Ascending aorta (tissue), 2 donors: ENCODE results near the gene TAGLN. TPM values are rescaled to one million over a fixed set of nuclear protein-coding genes. Genes with fewer than 3 reads are reported as not detected.

ENCODE experiments used
- DNase-seq, 2 donors: peaks; one replicate each; pipeline ENCODE4 v3.0.0-alpha.2; 2019; ENCODE audit warnings: low spot score in 2 of 2
- H3K27ac ChIP-seq, 2 donors: fragments of 200-600 bp; sonication (generic); one replicate each; pipeline ENCODE4 v1.5.1; 2016 to 2017; ENCODE audit warnings: mild to moderate bottlenecking in 1 of 2
- H3K27me3 ChIP-seq: fragments of 200-600 bp; sonication (generic); one replicate; pipeline ENCODE4 v1.5.1; 2017
- H3K36me3 ChIP-seq, 2 donors: fragments of 200-600 bp; sonication (generic); one replicate each; pipeline ENCODE4 v1.5.1; 2016
- H3K4me1 ChIP-seq, 2 donors: fragments of 200-600 bp; sonication (generic); one replicate each; pipeline ENCODE4 v1.5.1; 2016 to 2017; ENCODE audit warnings: mild to moderate bottlenecking in 1 of 2
- H3K4me3 ChIP-seq, 2 donors: fragments of 200-600 bp; sonication (generic); one replicate each; pipeline ENCODE4 v1.5.1; 2016 to 2017; ENCODE audit warnings: mild to moderate bottlenecking in 1 of 2
- H3K9me3 ChIP-seq, 2 donors: fragments of 200-600 bp; sonication (generic); one replicate each; pipeline ENCODE4 v1.5.1; 2016
- CTCF ChIP-seq, 3 experiments: fragments of 200-600 bp in 2 of 3; fragments of 450-650 bp in 1 of 3; sonication (generic) in 2 of 3; IDR thresholded peaks; one replicate each; pipeline ENCODE4 v1.5.1; 2016 to 2019; ENCODE audit warnings: antibody characterized with exemption in 3 of 3, mild to moderate bottlenecking in 1 of 3, moderate library complexity in 1 of 3
- intact Hi-C: fragments of 100-400 bp; cut with DNase I; formaldehyde crosslinking; loops from one replicate; pipeline ENCODE4 v1.15.1; 2023
- total RNA-seq: library from RNA; depleted of rRNA; stranded (reverse); fragments of >200 nt; gene quantifications from one replicate; pipeline ENCODE4 v1.1.0, GENCODE V29; 2016

The TAGLN gene
- total RNA-seq, 1 donor from 2014 or later: 6,542 TPM

DNA sequence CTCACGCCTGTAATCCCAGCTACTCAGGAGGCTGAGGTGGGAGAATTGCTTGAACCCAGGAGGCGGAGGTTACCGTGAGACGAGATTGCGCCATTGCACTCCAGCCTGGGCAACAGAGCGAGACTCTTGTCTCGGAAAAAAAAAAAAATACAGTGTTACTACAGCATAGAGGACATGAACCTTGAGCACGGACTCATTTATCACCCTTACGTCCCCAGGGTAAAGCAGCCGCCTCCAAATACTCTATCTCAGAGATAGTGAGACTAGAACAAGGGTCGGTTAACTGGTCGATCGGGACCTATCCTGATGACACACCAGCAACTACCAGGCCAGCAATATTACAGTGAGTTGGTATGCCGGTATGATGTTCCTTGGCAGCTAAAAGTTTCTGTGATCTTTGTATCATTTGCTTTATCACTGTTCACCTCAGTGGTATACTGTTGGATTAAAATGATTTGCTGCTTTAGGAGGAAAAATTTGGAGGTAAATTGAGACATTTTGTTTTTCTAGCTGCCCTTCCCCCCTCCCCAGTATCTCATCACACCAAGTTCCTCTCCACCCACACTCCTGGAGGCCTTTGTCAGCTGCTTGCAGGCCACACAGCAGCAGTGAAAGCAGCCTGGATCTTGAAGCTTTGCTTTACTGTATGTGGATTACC, 27.6 kb upstream of the TAGLN start:
- Histone ChIP-seq H3K36me3 (peaks cover 15 to 25% of the 10 kb centered on the region in 2 donors), H3K4me1 (no peaks in the 10 kb centered on the region), H3K4me3 (no peak overlapping the region), H3K9me3 (no peaks in the 10 kb centered on the region), H3K27ac (peak overlapping the region in 1 of 2 donors; percentile 22), H3K27me3 (no peaks in the 10 kb centered on the region)
- TF ChIP-seq CTCF (IDR thresholded peaks at IDR 0.05): no peak
- intact Hi-C loops: loop anchor here (10.0 kb wide), 1 partner anchor 143 kb away; the partner anchor contains the start of gene BACE1
- no peak for DNase-seq

DNA sequence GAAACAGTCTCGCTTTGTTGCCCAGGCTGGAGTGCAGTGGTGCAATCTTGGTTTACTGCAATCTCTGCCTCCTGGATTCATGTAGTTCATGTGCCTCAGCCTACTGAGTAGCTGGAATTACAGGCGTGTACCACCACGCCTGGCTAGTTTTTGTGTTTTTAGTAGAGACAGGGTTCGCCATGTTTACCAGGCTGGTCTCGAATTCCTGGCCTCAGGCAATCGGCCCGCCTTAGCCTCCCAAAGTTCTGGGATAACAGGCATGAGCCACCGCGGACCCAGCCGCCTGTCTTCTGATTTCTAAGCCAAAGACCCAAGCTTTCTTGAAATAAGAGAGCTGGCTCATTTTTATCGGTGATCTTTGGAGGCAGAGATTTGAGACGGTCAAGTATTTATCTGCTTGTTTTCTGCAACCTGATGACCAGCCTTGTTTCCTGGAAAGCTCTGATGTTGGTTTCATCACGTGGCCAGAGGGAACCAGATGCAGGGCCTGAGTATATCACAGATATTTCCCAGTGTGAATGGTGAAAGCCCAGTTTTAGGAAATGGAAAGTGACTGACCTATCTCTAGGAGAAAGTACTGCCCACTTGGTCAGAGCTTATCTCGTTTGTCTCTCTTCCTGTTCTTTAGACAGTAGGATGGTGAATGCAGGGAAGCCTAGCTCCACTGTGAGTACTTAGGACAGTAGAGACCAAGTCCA, 26.3 kb upstream of the TAGLN start:
- no peak for TF ChIP-seq CTCF (IDR thresholded peaks at IDR 0.05)
- Histone ChIP-seq H3K36me3 (peaks cover 6 to 20% of the 10 kb centered on the region in 2 donors), H3K27me3 (no peaks in the 10 kb centered on the region), H3K27ac (peak overlapping the region in 1 of 2 donors; percentile 23), H3K4me3 (no peak overlapping the region), H3K4me1 (peaks cover 0 to 2% of the 10 kb centered on the region in 2 donors), H3K9me3 (no peaks in the 10 kb centered on the region)
- DNase-seq: no peak
- intact Hi-C loops: loop anchor here (10.0 kb wide), 1 partner anchor 142 kb away; the partner anchor contains the start of gene BACE1

DNA sequence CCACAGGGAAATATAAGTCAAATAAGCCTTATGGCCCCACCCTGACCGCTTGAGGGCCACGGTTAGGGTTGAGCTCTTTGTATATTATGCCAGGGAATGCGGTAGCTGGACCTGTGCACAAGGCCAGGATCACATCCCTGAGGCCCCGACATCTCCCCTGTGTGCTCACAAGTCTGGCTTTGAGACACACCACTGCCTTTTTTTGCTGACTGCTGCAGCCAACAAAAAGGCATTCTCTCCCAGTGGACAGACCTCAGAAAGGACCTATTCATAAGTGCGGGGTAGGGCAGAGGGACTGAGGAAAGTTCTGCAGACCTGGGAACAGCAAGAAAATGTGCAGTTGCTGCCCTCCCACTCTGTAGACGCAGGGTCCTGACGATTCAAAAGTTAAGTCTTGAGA, 24.1 kb upstream of the TAGLN start:
- H3K4me1 ChIP-seq: peaks cover 1 to 12% of the 10 kb centered on the region in 2 donors
- H3K9me3 ChIP-seq: no peaks in the 10 kb centered on the region
- H3K4me3 ChIP-seq: no peak overlapping the region
- DNase-seq: no peak
- no peaks in the 10 kb centered on the region for H3K27me3 ChIP-seq
- no peak for TF ChIP-seq CTCF (IDR thresholded peaks at IDR 0.05)
- H3K27ac ChIP-seq: peak overlapping the region in 1 of 2 donors; percentile 11
- intact Hi-C loops: loop anchor here (5.0 to 10.0 kb wide), 2 partner anchors 140 to 1262 kb away; partner anchors contain the start of genes BACE1 and KMT2A
- H3K36me3 ChIP-seq: peaks cover 0 to 8% of the 10 kb centered on the region in 2 donors

GRCh38 chr11:117175781-117176180, 23.4 kb upstream of the TAGLN start:
- intact Hi-C loops: loop anchor here (5.0 to 10.0 kb wide), 2 partner anchors 139 to 1262 kb away; partner anchors contain the start of genes BACE1 and KMT2A
- DNase-seq: no peak
- H3K9me3 ChIP-seq: no peaks in the 10 kb centered on the region
- H3K27me3 ChIP-seq: no peaks in the 10 kb centered on the region
- H3K4me1 ChIP-seq: peaks cover 8 to 18% of the 10 kb centered on the region in 2 donors
- H3K27ac ChIP-seq: no peak overlapping the region
- H3K36me3 ChIP-seq: peaks cover 0 to 3% of the 10 kb centered on the region in 2 donors
- TF ChIP-seq CTCF (IDR thresholded peaks at IDR 0.05): no peak
- no peak overlapping the region for H3K4me3 ChIP-seq

DNA sequence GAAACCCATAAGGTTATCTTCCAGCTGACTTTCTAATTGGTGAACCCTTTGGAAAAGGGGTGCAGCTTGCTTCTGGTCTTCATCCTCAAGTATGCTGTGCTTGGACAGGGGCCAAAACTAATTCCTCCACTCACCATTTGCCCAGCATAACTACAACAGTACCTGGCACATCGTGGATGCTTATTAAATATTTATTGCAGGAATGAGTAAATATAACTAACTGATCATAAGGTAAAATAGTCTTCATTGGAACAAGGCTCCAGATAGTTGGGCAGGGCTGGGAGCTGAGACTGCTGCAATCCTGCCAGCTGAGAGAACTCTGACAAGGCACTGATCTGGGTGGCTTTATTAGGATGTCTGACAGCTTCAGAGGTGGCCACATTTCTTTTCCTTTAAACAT, 23.0 kb upstream of the TAGLN start:
- Histone ChIP-seq H3K4me1 (peaks cover 12 to 22% of the 10 kb centered on the region in 2 donors), H3K4me3 (no peak overlapping the region), H3K9me3 (no peaks in the 10 kb centered on the region), H3K27me3 (no peaks in the 10 kb centered on the region), H3K36me3 (peaks cover 0 to 3% of the 10 kb centered on the region in 2 donors), H3K27ac (no peak overlapping the region)
- no peak for DNase-seq
- intact Hi-C loops: loop anchor here (5.0 to 10.0 kb wide), 2 partner anchors 139 to 1261 kb away; partner anchors contain the start of genes BACE1 and KMT2A
- no peak for TF ChIP-seq CTCF (IDR thresholded peaks at IDR 0.05)
